HG03565 (cell line): ENCODE data around the gene TMEM259.

Experiments used
- ATAC-seq: cut with Tn5 transposase; IDR thresholded peaks from one replicate; pipeline ENCODE4 v1.9.1; 2021; ENCODE audit warnings: mild to moderate bottlenecking, moderate library complexity; ENCODE audit not compliant: unreplicated experiment

Gene TMEM259

GRCh38 chr19:1017906-1018305 lies 3.0 kb downstream of the TMEM259 start:
- ATAC-seq: no peak

DNA sequence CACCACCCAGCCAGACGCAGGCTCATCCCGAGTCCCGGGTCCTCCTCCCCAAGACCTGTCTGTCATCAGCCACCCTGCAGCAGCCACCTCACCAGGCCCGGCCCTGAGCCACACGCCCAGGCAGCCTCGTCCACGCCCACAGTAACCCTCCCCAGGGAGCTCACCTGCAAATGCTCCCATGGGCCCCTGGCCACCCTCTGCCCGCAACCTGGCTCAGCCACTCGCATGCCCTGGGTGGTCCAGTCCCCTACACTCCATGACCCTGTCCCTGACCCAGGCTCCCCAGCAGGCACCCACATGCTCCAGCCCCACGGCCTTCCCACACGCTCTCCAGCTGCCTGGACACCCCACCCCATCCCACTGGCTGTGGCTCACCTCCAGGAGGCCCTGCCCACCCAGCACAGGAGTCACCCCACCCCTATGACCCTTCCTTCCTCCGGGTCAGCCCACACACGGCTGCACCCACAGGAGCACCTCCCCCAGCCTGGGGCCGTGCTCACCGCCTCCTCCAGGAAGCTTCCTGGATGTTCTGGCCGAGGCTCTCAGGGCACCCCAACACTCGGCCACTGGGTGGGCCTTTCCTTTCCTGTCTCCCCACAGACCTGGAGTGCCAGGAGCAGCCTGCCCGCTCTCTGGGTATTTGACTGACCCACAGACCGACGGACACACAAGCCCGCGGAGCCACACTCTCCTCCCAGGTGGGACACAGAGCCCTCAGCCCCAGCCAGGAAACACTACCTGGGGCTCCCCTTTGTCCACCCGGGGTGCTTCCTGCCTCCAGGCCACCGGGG lies 3.6 kb downstream of the TMEM259 start:
- no peak for ATAC-seq

GRCh38 chr19:1016647-1017114 lies 4.2 kb downstream of the TMEM259 start:
- no peak for ATAC-seq

DNA sequence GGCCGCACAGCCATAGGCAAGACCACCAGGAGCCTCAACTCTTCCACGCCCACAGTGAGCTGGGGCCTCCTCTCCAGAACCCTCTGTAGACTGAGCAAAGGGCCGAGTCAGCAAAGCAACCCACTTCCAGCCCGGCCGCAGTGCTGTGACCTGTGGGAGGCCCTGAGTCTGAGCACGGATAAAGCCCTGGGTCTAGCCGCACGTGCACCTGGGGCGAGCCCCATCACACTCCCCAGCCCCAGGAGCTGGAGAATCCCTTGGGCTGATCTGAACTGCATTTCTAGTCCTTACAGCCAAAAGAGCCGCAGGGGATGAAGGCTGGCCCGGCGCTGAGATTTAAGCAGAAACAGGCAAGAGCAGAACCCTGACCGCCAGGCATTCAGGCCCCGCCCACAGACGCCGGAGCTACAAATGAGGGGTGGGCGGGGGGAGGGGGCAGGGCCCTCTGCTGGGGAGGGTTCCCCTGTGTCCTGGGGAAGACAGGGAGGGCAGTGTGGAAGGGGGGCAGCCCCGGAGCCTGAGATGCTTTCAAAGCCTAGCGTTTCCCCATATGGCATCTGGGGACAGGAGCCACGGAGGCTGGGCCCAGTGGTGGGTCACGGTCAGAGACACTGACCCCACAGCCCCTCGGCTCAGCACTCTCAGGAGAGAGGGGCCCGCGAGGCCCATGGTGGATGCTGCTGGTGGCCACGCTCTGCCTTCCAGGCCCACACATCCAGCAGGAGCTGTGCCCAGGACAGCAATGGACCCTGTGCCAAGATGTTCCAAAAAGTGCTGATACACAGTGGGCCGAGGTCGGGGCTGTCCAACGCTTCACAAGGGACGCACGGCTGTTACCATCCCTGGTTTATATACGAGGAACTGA lies 4.9 kb downstream of the TMEM259 start:
- ATAC-seq: no peak

DNA sequence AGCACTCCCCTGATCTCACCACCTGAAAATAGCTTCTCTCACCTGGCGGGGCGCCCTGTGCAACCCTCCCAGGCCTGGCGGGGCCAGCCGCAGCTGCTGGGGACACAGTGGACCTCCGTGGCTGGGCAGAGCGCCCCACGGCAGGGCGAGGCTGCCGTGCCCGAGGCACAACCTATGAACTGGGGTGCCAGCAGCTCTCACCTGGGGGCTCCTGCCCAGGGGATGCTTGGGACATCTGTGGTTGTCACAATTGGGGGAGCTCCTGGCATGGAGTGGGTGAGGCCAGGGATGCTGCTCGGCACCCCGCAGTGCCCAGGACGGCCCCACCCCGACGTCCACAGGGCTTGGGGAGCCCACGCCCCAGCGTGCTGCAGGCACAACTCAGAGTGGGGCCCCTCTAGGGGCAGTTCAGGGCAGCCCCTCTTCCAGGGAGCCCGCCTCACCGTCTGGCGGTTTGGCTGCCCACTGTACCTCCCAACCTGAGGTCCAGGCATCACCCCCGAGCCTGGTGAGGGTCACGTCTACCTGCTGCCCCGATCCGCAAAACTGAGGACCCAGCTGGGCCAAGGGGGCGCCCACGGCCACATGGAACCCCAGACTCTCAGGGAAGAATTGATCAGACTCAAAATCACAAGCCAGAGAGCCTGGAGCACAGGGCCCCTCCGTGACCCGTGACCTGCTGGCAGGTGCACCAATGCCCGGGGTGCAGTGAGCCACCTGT lies 5.7 kb downstream of the TMEM259 start:
- no peak for ATAC-seq

- ATAC-seq: no peak
Observed at GRCh38 chr19:1014161-1015060, 6.5 kb downstream of the TMEM259 start.

DNA sequence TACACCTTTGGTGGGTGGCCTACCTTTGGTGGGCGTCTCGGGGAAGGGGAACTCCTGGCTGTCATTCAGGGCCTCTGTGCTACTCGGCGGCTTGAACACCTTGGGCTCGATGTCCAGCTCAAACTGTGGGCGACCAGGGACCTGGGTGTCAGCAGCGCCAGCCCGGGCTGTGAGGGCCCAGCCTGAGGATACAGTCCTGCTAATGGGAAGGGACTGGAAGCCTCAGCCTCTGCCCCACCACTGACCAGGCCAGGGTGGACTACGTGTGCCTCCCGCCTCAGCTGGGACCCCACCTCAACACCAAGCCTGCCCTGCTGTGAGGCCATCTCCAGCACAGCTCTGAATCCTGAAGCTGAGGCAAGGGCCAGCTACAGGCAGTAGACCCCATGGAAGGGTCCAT lies 7.7 kb downstream of the TMEM259 start:
- ATAC-seq: no peak

DNA sequence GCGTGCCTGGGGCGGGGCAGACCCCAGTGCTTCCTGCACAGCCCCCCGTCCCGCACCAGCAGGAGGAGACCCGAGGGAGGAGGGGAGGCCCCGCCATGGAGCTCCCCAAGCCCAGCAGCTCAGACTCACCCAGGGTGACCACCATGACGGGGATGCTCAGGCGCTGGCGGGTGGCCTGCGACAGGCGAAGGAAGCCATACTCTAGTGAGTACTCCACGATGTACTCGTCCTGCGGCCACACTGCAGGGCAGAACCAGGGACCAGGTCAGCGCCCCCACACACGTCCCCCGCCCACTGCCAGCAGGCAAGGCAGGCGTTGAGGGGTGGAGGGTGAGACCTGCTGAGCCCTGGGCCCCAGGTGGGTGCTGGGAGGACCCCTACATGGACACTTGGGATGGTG lies 8.6 kb downstream of the TMEM259 start:
- no peak for ATAC-seq

- ATAC-seq: no peak
Observed at GRCh38 chr19:1011831-1012333, 9.0 kb downstream of the TMEM259 start.

DNA sequence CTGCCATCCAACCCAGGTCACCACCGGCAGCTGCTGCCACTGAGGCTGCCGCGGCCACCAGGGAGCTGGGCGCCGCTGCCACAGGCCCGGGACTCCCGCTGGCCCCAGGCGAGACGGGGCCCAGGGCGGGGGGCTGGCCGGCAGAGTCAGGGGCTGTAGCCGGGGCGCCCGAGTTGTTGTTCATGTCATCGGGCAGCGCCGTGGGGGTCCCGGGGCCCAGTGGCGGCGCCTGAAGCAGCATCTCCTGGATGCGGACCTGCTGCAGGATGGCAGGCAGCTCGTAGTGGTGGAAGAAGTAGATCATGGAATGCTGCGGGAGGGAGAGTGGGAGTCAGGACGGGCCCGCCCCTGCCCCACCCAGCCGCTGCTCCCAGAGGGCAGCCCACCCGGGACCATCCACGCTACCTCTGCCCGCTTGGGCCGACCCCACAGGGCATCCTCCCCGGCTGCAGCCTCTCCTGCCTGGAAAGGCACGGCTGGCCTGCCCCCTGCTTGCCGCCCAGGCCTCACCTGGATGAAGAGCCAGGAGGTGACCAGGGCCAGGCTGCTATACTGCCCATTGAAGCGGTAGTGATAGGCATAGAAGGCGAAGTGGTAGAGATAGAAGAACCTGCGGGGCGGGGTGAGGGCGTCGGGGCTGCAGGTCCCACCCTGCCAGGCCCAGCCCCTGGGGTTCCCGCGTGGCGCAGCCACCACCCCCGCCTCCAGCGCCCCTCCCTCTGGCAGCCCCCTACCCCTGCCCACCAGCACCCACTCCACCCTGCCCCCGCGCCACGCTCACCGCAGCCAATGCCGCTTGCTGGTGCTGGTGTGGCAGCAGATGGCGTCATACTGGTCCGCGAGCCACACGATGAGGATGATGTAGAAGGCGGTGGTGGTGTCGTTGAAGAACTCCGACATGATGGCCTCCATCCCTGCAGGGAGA lies 10.1 kb downstream of the TMEM259 start:
- no peak for ATAC-seq

DNA sequence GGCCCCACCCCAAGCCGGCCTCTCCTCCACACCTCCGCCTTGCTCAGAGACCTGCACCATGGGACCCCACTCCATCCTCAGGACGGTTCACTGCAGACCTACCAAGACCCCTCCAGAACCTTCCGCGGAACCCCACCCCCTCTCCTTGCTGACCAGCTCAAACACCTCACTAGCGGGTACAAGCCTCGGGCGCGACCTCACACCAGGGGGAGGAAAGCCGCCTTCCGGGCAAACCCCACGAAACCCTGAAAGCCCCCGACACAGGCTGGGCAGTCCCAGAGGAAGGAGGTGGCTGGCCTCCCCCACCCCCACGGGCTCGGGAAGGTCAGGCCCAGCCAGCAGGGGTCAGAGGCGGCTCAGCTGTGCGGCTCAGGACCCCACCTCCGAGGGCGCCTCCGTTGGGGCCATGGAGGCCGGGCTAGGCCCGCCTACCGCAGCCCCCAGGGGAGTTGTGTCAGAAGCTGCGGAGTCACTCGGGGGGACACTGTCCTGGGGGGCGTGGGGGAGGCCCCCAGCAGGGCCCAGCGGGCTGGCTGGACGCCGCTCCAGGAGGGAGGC lies 10.9 kb downstream of the TMEM259 start:
- ATAC-seq: no peak

GRCh38 chr19:1009041-1009980 lies 11.6 kb downstream of the TMEM259 start:
- no peak for ATAC-seq

DNA sequence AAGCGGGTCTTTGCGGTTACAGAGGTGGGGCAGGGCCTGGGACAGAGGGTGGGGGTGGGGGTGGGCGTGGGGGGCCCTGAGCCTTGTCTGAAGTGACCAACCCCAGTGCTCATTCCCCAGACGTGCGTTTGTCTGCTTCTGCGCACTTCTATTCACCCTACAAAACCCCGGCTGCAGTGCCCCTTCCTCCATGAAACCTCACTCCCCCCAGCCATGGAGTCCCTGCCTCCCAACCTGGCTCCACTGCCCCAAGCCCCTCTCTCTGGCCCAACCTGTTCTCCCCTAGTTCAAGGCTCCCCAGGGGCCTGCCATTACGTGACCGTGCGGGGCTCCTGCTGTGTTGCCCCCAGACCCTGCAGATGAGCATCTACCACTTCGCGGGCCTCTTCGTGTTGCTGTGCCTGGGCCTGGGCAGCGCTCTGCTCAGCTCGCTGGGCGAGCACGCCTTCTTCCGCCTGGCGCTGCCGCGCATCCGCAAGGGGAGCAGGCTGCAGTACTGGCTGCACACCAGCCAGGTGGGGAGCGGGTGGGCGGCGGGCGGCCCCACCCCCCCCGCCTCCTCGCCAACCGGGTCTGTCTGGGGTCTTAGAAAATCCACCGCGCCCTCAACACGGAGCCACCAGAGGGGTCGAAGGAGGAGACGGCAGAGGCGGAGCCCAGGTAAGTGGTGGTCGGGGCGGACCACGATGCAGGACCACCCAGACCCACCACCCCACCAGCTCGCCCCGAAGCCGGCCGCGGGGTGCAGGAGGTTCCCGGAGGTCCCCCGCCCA lies 12.5 kb downstream of the TMEM259 start:
- ATAC-seq: no peak

GRCh38 chr19:1007399-1008251 lies 13.3 kb downstream of the TMEM259 start:
- ATAC-seq: no peak

DNA sequence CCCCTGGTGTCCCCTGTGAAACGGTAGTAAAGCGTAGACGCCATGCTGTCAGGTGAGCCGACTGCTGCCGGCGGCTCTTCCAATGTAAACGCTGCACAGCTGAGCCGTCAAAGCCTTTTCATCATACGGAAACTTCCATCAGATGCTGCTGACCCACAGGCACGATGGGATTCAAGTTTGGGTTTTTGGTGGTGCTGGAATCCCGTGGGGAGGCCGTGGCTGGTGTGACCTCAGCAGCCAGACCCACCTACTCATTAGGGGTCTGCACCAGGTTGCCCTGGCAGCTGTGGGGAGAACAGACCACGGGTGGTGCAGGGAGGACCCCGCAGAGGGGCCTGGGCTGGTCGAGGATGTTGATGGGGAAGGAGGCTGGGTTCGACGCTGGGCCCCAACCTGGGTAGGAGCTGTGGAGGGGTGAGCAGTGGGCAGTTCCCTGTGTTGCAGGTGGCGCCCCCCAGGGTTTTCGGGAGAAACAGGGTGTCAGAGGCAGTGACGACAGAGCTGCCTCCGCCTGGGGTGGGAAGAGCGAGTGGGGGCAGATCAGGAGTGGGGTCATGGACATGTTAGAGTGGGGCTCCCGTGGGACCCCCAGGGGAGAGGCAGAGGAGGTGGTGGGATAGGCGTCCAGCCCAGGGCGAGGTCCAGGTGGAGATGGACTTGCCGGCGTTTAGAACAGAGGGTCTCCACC lies 14.1 kb downstream of the TMEM259 start:
- no peak for ATAC-seq
